OCI-LY7 (cell line): Measurements from ENCODE around the gene CDC42BPA.

Experiments
- CTCF ChIP-seq: fragments of 200-600 bp; sonication (generic); conservative IDR thresholded peaks from 2 replicates; pipeline ENCODE4 v1.5.1; 2014; ENCODE audit warnings: mild to moderate bottlenecking, antibody characterized with exemption, low read length, moderate library complexity, mixed read lengths
- EZH2phosphoT487 ChIP-seq: fragments of 200-600 bp; sonication (generic); IDR thresholded peaks from 2 replicates; pipeline ENCODE4 v1.6.1; 2018; ENCODE audit warnings: low read depth, borderline replicate concordance, mild to moderate bottlenecking, mixed run types, antibody characterized with exemption, low read length, moderate library complexity, mixed read lengths

GRCh38 chr1:226965581-226966440, 352.5 kb downstream of the CDC42BPA start:
- TF ChIP-seq CTCF (no peak), EZH2phosphoT487 (no peak)
